Measurements from ENCODE around the gene HOXA4. TPM values are rescaled to one million over a fixed set of nuclear protein-coding genes. Genes with fewer than 3 reads are reported as not detected.
A peak's percentile ranks its signal among the peaks of the same experiment; 100 is the strongest.

The HOXA4 gene
- total RNA-seq, 4 donors from 2014 or later: 0.14 to 7.7 (median 0.26) TPM; not detected in 1

- intact Hi-C loops (cut with DNase I; ENCODE audit: low total_unique reads): no loop called here
- Histone ChIP-seq H3K9me3 (no peaks in the 10 kb centered on the region), H3K4me3 (no peak within 1 kb of the TSS), H3K27ac (no peak within 1 kb of the TSS), H3K4me1 (peaks cover 1 to 5% of the 10 kb centered on the region in 2 donors), H3K36me3 (no peaks in the 10 kb centered on the region), H3K27me3 (no peaks in the 10 kb centered on the region)
- no peak for TF ChIP-seq POLR2A (IDR thresholded peaks at IDR 0.05)
- TF ChIP-seq CTCF (IDR thresholded peaks at IDR 0.05): no peak
- DNase-seq: no peak
Measured at GRCh38 chr7:27102581-27103442, 27.7 kb downstream of the HOXA4 start, which contains the start of gene HOXA2. HOXA2 (minus strand) TSS chr7:27102683; CDS start chr7:27102500, 183 bp downstream.

GRCh38 chr7:27101957-27102580 lies 28.5 kb downstream of the HOXA4 start:
- H3K4me1 ChIP-seq: peaks cover 8 to 11% of the 10 kb centered on the region in 2 donors
- no peak overlapping the region for H3K27ac ChIP-seq

GRCh38 chr7:27101171-27101956 lies 29.2 kb downstream of the HOXA4 start:
- TF ChIP-seq CTCF (IDR thresholded peaks at IDR 0.05) (no peak), POLR2A (IDR thresholded peaks at IDR 0.05) (no peak)
- H3K4me3 ChIP-seq: no peak overlapping the region
- no peaks in the 10 kb centered on the region for H3K36me3 ChIP-seq
- H3K4me1 ChIP-seq: peaks cover 8 to 13% of the 10 kb centered on the region in 2 donors
- intact Hi-C loops (cut with DNase I; ENCODE audit: low total_unique reads): no loop called here
- H3K27me3 ChIP-seq: no peaks in the 10 kb centered on the region
- no peaks in the 10 kb centered on the region for H3K9me3 ChIP-seq
- peak overlapping the region in 1 of 2 donors; percentile 10 for H3K27ac ChIP-seq
- no peak for DNase-seq

More at GRCh38 chr7:27101957-27102580, 28.5 kb downstream of the HOXA4 start:
- Histone ChIP-seq H3K9me3 (no peaks in the 10 kb centered on the region), H3K4me3 (no peak overlapping the region), H3K27me3 (no peaks in the 10 kb centered on the region), H3K36me3 (no peaks in the 10 kb centered on the region)
- TF ChIP-seq CTCF (IDR thresholded peaks at IDR 0.05): no peak
- no peak for TF ChIP-seq POLR2A (IDR thresholded peaks at IDR 0.05)
- intact Hi-C loops (cut with DNase I; ENCODE audit: low total_unique reads): no loop called here
- DNase-seq: no peak

- intact Hi-C loops (cut with DNase I; ENCODE audit: low total_unique reads): no loop called here
- H3K36me3 ChIP-seq: no peaks in the 10 kb centered on the region
- DNase-seq: no peak
- H3K9me3 ChIP-seq: no peaks in the 10 kb centered on the region
- peaks cover 8 to 13% of the 10 kb centered on the region in 2 donors for H3K4me1 ChIP-seq
- H3K4me3 ChIP-seq: no peak overlapping the region
- no peaks in the 10 kb centered on the region for H3K27me3 ChIP-seq
- TF ChIP-seq POLR2A (IDR thresholded peaks at IDR 0.05): no peak
- TF ChIP-seq CTCF (IDR thresholded peaks at IDR 0.05): no peak
- H3K27ac ChIP-seq: peak overlapping the region in 1 of 2 donors; percentile 10
Measured at GRCh38 chr7:27100694-27101170, 29.8 kb downstream of the HOXA4 start.
